ENCODE data around the gene SIM1. TPM values are rescaled to one million over a fixed set of nuclear protein-coding genes. Genes with fewer than 3 reads are reported as not detected.

Gene SIM1
- total RNA-seq, 1 experiment from 2014 or later, result not detected

DNA sequence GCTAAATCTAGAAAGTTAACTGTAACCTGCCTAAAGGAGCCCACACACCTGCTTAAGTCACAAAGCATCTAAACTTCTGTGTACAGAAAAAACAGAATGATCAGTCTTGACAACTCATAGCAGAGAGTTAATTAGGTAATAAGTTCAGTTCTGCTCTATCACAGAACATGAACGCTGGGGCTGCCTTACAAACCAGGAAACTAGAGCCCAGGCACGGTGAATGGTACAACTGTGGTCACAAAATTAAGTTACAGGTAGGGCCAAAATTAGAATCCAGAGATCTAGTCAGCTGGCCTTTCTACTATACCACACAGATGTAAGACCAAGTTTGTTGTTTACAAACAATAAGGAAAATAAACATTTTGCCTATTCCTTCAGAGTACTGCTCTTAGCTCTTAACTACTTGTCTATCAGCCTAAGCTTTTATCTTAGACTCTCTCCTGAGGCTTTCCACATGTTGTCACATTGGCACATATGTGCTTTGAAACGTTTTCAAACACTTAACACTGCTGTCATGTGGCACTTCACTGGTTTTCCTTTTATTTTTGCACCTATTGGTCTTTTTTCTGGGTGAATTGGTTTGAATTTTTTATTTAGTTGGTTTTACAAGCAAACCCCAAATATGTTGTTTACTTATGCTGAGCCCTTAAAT is 75.7 kb downstream of the SIM1 start:
- no peak overlapping the region for H2AFZ ChIP-seq (ENCODE audit: low read depth, low read length, poor library complexity, severe bottlenecking)
- no peaks in the 10 kb centered on the region for H3K4me1 ChIP-seq (ENCODE audit: control insufficient read depth in 1 of 2, insufficient read depth in 2 of 2, low read length in 2 of 2)
- no peak for TF ChIP-seq EGR1 (IDR thresholded peaks at IDR 0.05; ENCODE audit: low read depth)
- TF ChIP-seq EZH2phosphoT487 (IDR thresholded peaks at IDR 0.05; ENCODE audit: borderline replicate concordance), result no peak
- TF ChIP-seq, protein P1, sequence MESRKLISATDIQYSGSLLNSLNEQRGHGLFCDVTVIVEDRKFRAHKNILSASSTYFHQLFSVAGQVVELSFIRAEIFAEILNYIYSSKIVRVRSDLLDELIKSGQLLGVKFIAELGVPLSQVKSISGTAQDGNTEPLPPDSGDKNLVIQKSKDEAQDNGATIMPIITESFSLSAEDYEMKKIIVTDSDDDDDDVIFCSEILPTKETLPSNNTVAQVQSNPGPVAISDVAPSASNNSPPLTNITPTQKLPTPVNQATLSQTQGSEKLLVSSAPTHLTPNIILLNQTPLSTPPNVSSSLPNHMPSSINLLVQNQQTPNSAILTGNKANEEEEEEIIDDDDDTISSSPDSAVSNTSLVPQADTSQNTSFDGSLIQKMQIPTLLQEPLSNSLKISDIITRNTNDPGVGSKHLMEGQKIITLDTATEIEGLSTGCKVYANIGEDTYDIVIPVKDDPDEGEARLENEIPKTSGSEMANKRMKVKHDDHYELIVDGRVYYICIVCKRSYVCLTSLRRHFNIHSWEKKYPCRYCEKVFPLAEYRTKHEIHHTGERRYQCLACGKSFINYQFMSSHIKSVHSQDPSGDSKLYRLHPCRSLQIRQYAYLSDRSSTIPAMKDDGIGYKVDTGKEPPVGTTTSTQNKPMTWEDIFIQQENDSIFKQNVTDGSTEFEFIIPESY (IDR thresholded peaks at IDR 0.05; ENCODE audit: extremely low read depth, insufficient replicate concordance, low read length), result no peak
- TF ChIP-seq SRF (IDR thresholded peaks at IDR 0.05; ENCODE audit: low read depth), result no peak
- no peak for TF ChIP-seq EZH2 (IDR thresholded peaks at IDR 0.05)
- TF ChIP-seq, protein P2, sequence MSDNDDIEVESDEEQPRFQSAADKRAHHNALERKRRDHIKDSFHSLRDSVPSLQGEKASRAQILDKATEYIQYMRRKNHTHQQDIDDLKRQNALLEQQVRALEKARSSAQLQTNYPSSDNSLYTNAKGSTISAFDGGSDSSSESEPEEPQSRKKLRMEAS (IDR thresholded peaks at IDR 0.05), result no peak
- no peak for TF ChIP-seq ZFX (IDR thresholded peaks at IDR 0.05)
- no peak for TF ChIP-seq TCF7L2 (IDR thresholded peaks at IDR 0.05; ENCODE audit: borderline replicate concordance, extremely low read depth, insufficient read depth, insufficient read length)
- TF ChIP-seq ELF1 (IDR thresholded peaks at IDR 0.05; ENCODE audit: borderline replicate concordance, low read depth), result no peak
- TF ChIP-seq SIN3A (IDR thresholded peaks at IDR 0.05; ENCODE audit: low read depth), result no peak
- no peak for TF ChIP-seq SP1 (IDR thresholded peaks at IDR 0.05; ENCODE audit: low read depth)
- TF ChIP-seq CEBPB (IDR thresholded peaks at IDR 0.05; ENCODE audit: low read depth), result no peak
- no peaks in the 10 kb centered on the region for H3K79me2 ChIP-seq (ENCODE audit: insufficient read depth, low read length)
- DNase-seq (ENCODE audit: low read depth, low spot score) (no peak), ATAC-seq (no peak)
- no peak overlapping the region for H3K9ac ChIP-seq (ENCODE audit: low read length)
- H3K36me3 ChIP-seq (ENCODE audit: control insufficient read depth in 1 of 2, insufficient read depth in 2 of 2, low read length in 2 of 2), result no peaks in the 10 kb centered on the region
- H3K4me2 ChIP-seq (ENCODE audit: low read length), result no peak overlapping the region
- ChIA-PET RAD21 (ENCODE audit: low non-redundant PET in 1 of 2, low total read pairs in 2 of 2, uncharacterized antibody in 2 of 2, unreplicated experiment in 2 of 2) (no interaction called here), CTCF (no interaction called here), POLR2A (no interaction called here)
- no peak overlapping the region for H3K27ac ChIP-seq (ENCODE audit: low read depth, low read length)
- intact Hi-C loops (cut with micrococcal nuclease), result no loop called here
- no peak overlapping the region for H3K4me3 ChIP-seq (replicated peaks in 1 of 2; ENCODE audit: low read depth in 1 of 2, low read length in 2 of 2)
- BruUV-seq (replicated peaks), result no TSS peak
- H3K9me2 ChIP-seq (ENCODE audit: insufficient read depth), result no peaks in the 10 kb centered on the region
- H4K20me1 ChIP-seq (ENCODE audit: insufficient read depth), result no peaks in the 10 kb centered on the region
- no peaks in the 10 kb centered on the region for H3K9me3 ChIP-seq (ENCODE audit: control insufficient read depth in 1 of 2, insufficient read depth in 1 of 2, low read depth in 1 of 2, low read length in 2 of 2)
- no peaks in the 10 kb centered on the region for H3K27me3 ChIP-seq (ENCODE audit: insufficient read depth, low read length)
